ENCODE data around the gene OR52B2. TPM values are rescaled to one million over a fixed set of nuclear protein-coding genes. Genes with fewer than 3 reads are reported as not detected.

The OR52B2 gene
- total and polyA plus RNA-seq, 2 of the 8 experiments (the other 6 are each of a cell fraction or from before 2014, with no cell fraction given), result 0.15 TPM; not detected in 1

DNA sequence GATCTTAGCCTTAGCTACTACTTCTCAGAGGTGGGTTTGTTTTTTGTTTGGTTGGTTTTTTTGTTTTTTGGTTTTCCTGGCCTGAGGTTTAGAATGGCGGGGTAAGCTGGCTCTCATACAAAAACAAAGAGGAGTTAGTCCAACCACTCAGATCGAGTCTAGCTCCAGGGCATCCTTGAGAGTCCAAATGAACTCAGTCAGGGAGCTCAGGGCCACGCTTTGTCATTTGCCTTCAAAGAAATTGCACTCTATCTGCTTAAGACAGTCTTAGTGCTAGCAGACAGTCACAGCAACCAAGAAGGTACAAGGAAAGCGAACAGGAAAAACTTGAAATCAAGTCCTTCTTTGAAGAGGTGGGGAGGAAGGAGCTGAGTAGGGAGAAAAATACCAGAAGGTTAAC, 46.4 kb upstream of the OR52B2 start:
- Histone ChIP-seq H3K36me3 (ENCODE audit: control insufficient read depth in 2 of 4, insufficient read depth in 4 of 4, low read length in 3 of 4) (peaks cover 2 to 25% (median 20%) of the 10 kb centered on the region in 4 experiments), H4K8ac (ENCODE audit: extremely low read depth, insufficient read depth, low read length) (no peak overlapping the region), H3K9me3 (ENCODE audit: insufficient read depth in 2 of 2, low read depth in 1 of 2, low read length in 1 of 2) (no peaks in the 10 kb centered on the region), H3K56ac (replicated peaks; ENCODE audit: insufficient read length, low read depth, low read length) (no peak overlapping the region), H2AFZ (ENCODE audit: low read length) (no peak overlapping the region), H3K4me1 (replicated peaks in 1 of 4; ENCODE audit: control insufficient read depth in 3 of 4, insufficient read depth in 4 of 4, low read length in 3 of 4) (no peaks in the 10 kb centered on the region), H3K14ac (ENCODE audit: insufficient read length) (no peak overlapping the region), H3K23me2 (ENCODE audit: low read depth, low read length) (no peaks in the 10 kb centered on the region; the same call in 1 of the 2 replicates), H2BK12ac (ENCODE audit: low read depth, low read length) (no peak overlapping the region), H2BK15ac (ENCODE audit: low read length) (no peak overlapping the region), H3K18ac (ENCODE audit: extremely low read depth, low read length) (no peak overlapping the region), H3K23ac (ENCODE audit: insufficient read length) (no peak overlapping the region), H3K27me3 (replicated peaks in 1 of 4; ENCODE audit: control insufficient read depth in 3 of 4, extremely low read depth in 1 of 4, insufficient read depth in 3 of 4, low read length in 3 of 4) (no peaks in the 10 kb centered on the region), H2AK5ac (ENCODE audit: low read depth, low read length) (no peak overlapping the region), H4K5ac (ENCODE audit: insufficient read length, low read depth, low read length) (no peak overlapping the region), H3K27ac (ENCODE audit: low read depth, low read length) (no peak overlapping the region), H3K9ac (replicated peaks in 1 of 4; ENCODE audit: extremely low read depth in 1 of 4, low read depth in 3 of 4, low read length in 3 of 4) (no peak overlapping the region), H3K79me2 (ENCODE audit: control insufficient read depth in 1 of 2, insufficient read depth in 2 of 2, low read length in 2 of 2) (no peaks in the 10 kb centered on the region), H2BK120ac (replicated peaks; ENCODE audit: low read depth, low read length) (no peak overlapping the region), H4K91ac (replicated peaks; ENCODE audit: insufficient read length, low read length) (no peak overlapping the region), H2BK20ac (ENCODE audit: low read length) (no peak overlapping the region), H2BK5ac (ENCODE audit: low read depth, low read length) (no peak overlapping the region), H3K79me1 (ENCODE audit: low read depth, low read length) (no peaks in the 10 kb centered on the region), H3K4me3 (ENCODE audit: extremely low read depth in 1 of 4, insufficient read depth in 2 of 4, low read depth in 3 of 4, low read length in 4 of 4) (no peak overlapping the region), H3K4ac (replicated peaks; ENCODE audit: insufficient read length, low read depth, low read length) (no peak overlapping the region), H4K20me1 (replicated peaks in 1 of 2; ENCODE audit: control insufficient read depth in 1 of 2, insufficient read depth in 2 of 2, low read length in 2 of 2) (peaks cover 2% of the 10 kb centered on the region in 2 experiments), H3K4me2 (ENCODE audit: insufficient read depth in 1 of 2, low read depth in 2 of 2, low read length in 2 of 2) (no peak overlapping the region)
- DNase-seq (ENCODE audit: low read depth in 1 of 2, low spot score in 2 of 2) (no peak), FAIRE-seq (no peak)
- ChIA-PET CTCF (ENCODE audit: partially characterized antibody) (interaction anchor here (1.0 to 3.5 kb wide), 11 partner anchors 9 to 204 kb away, joined by 3 to 14 read pairs (median 5); partner anchors contain the start of gene C11orf42), POLR2A (ENCODE audit: partially characterized antibody) (interaction anchor here (1.1 kb wide), 1 partner anchor 15 kb away, joined by 3 read pairs; no protein-coding TSS in a partner anchor)
- WGBS, 2 experiments (ENCODE audit: extremely low coverage in 1 of 2, insufficient coverage in 1 of 2, insufficient read length in 1 of 2, insufficient replicate concordance in 2 of 2, low coverage in 1 of 2, low lambda C conversion rate in 2 of 2, missing lambda C conversion rate in 1 of 2), result 87% methylated on average over 4 of the region's 4 CpGs; no CpG with 5 or more reads in 1 of the 2 experiments
- TF ChIP-seq CBX5 (IDR thresholded peaks at IDR 0.05; ENCODE audit: low read depth, low read length), result no peak
- no peak for TF ChIP-seq POLR2AphosphoS5 (IDR thresholded peaks at IDR 0.05; ENCODE audit: low read depth, low read length)
- no peak for TF ChIP-seq PHF8 (conservative IDR thresholded peaks at IDR 0.05; ENCODE audit: low read depth, low read length)
- no peak for TF ChIP-seq TCF12 (IDR thresholded peaks at IDR 0.05; ENCODE audit: low read depth, low read length)
- TF ChIP-seq, protein P1, sequence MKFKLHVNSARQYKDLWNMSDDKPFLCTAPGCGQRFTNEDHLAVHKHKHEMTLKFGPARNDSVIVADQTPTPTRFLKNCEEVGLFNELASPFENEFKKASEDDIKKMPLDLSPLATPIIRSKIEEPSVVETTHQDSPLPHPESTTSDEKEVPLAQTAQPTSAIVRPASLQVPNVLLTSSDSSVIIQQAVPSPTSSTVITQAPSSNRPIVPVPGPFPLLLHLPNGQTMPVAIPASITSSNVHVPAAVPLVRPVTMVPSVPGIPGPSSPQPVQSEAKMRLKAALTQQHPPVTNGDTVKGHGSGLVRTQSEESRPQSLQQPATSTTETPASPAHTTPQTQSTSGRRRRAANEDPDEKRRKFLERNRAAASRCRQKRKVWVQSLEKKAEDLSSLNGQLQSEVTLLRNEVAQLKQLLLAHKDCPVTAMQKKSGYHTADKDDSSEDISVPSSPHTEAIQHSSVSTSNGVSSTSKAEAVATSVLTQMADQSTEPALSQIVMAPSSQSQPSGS (IDR thresholded peaks at IDR 0.05; ENCODE audit: low read length), result no peak
- no peak for TF ChIP-seq SAP30 (IDR thresholded peaks at IDR 0.05; ENCODE audit: insufficient read depth, insufficient replicate concordance, low read length)
- no peak for TF ChIP-seq POU5F1 (IDR thresholded peaks at IDR 0.05; ENCODE audit: low read depth, low read length)
- no peak for TF ChIP-seq CBX8 (IDR thresholded peaks at IDR 0.05; ENCODE audit: borderline replicate concordance, low read depth, low read length)
- TF ChIP-seq KDM1A (IDR thresholded peaks at IDR 0.05; ENCODE audit: borderline replicate concordance, low read length), result no peak
- TF ChIP-seq TEAD4 (IDR thresholded peaks at IDR 0.05; ENCODE audit: low read depth, low read length), result no peak
- no peak for TF ChIP-seq BACH1 (IDR thresholded peaks at IDR 0.05; ENCODE audit: low read length)
- no peak for TF ChIP-seq RAD21 (IDR thresholded peaks at IDR 0.05 in 1 of 2, conservative IDR thresholded peaks at IDR 0.05 in 1 of 2; ENCODE audit: low read depth in 2 of 2, low read length in 2 of 2)
